Loucy (cell line): ENCODE data around the gene OR4C6.

ENCODE experiments used
- H2AFZ ChIP-seq: fragments of 200-600 bp; sonication (generic); 2 replicates; pipeline ENCODE4 v1.6.0; 2016; ENCODE audit warnings: antibody characterized with exemption, mild to moderate bottlenecking, low read length, moderate library complexity
- H3F3A ChIP-seq: fragments of 200-600 bp; 2 replicates; pipeline ENCODE4 v1.6.0; 2016; ENCODE audit warnings: antibody characterized with exemption, low read depth, mild to moderate bottlenecking
- H3K27me3 ChIP-seq: fragments of 200-600 bp; sonication (generic); 2 replicates; pipeline ENCODE4 v1.6.1; 2014; ENCODE audit warnings: low read length, mild to moderate bottlenecking; ENCODE audit not compliant: insufficient read depth, poor library complexity, severe bottlenecking
- H3K36me3 ChIP-seq: fragments of 200-600 bp; sonication (generic); 2 replicates; pipeline ENCODE4 v1.6.1; 2016; ENCODE audit warnings: low read length; ENCODE audit not compliant: insufficient read depth
- H3K4me1 ChIP-seq: fragments of 200-600 bp; sonication (generic); 2 replicates; pipeline ENCODE4 v1.5.1; 2014; ENCODE audit warnings: low read length, mild to moderate bottlenecking; ENCODE audit not compliant: insufficient read depth, poor library complexity, severe bottlenecking
- H3K4me2 ChIP-seq: fragments of 200-600 bp; sonication (generic); 2 replicates; pipeline ENCODE4 v1.6.0; 2014; ENCODE audit warnings: antibody characterized with exemption, low read length, low read depth, mild to moderate bottlenecking; ENCODE audit not compliant: poor library complexity, severe bottlenecking
- H3K4me3 ChIP-seq: fragments of 200-600 bp; sonication (generic); 2 replicates; pipeline ENCODE4 v1.5.1; 2014; ENCODE audit warnings: low read length, mild to moderate bottlenecking, mixed read lengths; ENCODE audit not compliant: poor library complexity, severe bottlenecking
- H3K79me2 ChIP-seq: fragments of 200-600 bp; sonication (generic); 2 replicates; pipeline ENCODE4 v1.6.1; 2014; ENCODE audit warnings: low read length; ENCODE audit not compliant: insufficient read depth
- H3K9ac ChIP-seq: fragments of 200-600 bp; sonication (generic); 2 replicates; pipeline ENCODE4 v1.6.0; 2014; ENCODE audit warnings: mild to moderate bottlenecking, low read depth, low read length, moderate library complexity; ENCODE audit not compliant: poor library complexity, severe bottlenecking
- H3K9me2 ChIP-seq: fragments of 200-600 bp; sonication (generic); replicated peaks from 2 replicates; pipeline ENCODE4 v1.6.1; 2016; ENCODE audit warnings: low read depth, low read length, mixed read lengths
- H3K9me3 ChIP-seq: fragments of 200-600 bp; sonication (generic); 2 replicates; pipeline ENCODE4 v1.6.1; 2014; ENCODE audit warnings: mild to moderate bottlenecking, antibody characterized with exemption, low read length, low read depth; ENCODE audit not compliant: insufficient read depth
- H4K20me1 ChIP-seq: fragments of 200-600 bp; sonication (generic); 2 replicates; pipeline ENCODE4 v1.6.0; 2014; ENCODE audit warnings: antibody characterized with exemption, low read length, mild to moderate bottlenecking; ENCODE audit not compliant: insufficient read depth, poor library complexity, severe bottlenecking
- CTCF ChIP-seq: fragments of 200-600 bp; sonication (generic); conservative IDR thresholded peaks from 2 replicates; pipeline ENCODE4 v1.5.1; 2014; ENCODE audit warnings: mild to moderate bottlenecking, antibody characterized with exemption, low read length
- EZH2phosphoT487 ChIP-seq: fragments of 200-600 bp; IDR thresholded peaks from 2 replicates; pipeline ENCODE4 v1.6.1; 2018; ENCODE audit warnings: antibody characterized with exemption, mild to moderate bottlenecking, moderate library complexity, borderline replicate concordance

Gene OR4C6

GRCh38 chr11:55661901-55662300 lies at the start of gene OR4C6:
Gene OR4C6 (plus strand): TSS chr11:55662201. CDS start chr11:55665167, 2,966 bp downstream.
- H3K79me2 ChIP-seq: no peaks in the 10 kb centered on the region
- TF ChIP-seq EZH2phosphoT487: no peak
- no peak for TF ChIP-seq CTCF
- no peaks in the 10 kb centered on the region for H3F3A ChIP-seq
- no peaks in the 10 kb centered on the region for H3K9me3 ChIP-seq
- H3K9ac ChIP-seq: no peak within 1 kb of the TSS
- H3K4me2 ChIP-seq: no peak within 1 kb of the TSS
- no peaks in the 10 kb centered on the region for H4K20me1 ChIP-seq
- no peaks in the 10 kb centered on the region for H3K9me2 ChIP-seq
- no peaks in the 10 kb centered on the region for H3K4me1 ChIP-seq
- H3K4me3 ChIP-seq: no peak within 1 kb of the TSS
- H3K27me3 ChIP-seq: no peaks in the 10 kb centered on the region
- no peaks in the 10 kb centered on the region for H3K36me3 ChIP-seq
- no peak within 1 kb of the TSS for H2AFZ ChIP-seq

GRCh38 chr11:55624531-55624930 lies 37.5 kb upstream of the OR4C6 start:
- Histone ChIP-seq H3K27me3 (no peaks in the 10 kb centered on the region), H3K9me2 (no peaks in the 10 kb centered on the region), H4K20me1 (no peaks in the 10 kb centered on the region), H3K9me3 (peaks cover 6% of the 10 kb centered on the region; the same call in 1 of the 2 replicates), H3K4me2 (no peak overlapping the region), H3K9ac (no peak overlapping the region), H3F3A (no peaks in the 10 kb centered on the region), H3K4me3 (no peak overlapping the region), H3K4me1 (no peaks in the 10 kb centered on the region), H2AFZ (no peak overlapping the region), H3K36me3 (no peaks in the 10 kb centered on the region), H3K79me2 (no peaks in the 10 kb centered on the region)
- TF ChIP-seq CTCF: no peak
- TF ChIP-seq EZH2phosphoT487: no peak

- Histone ChIP-seq H2AFZ (no peak within 1 kb of the TSS), H3K4me3 (no peak within 1 kb of the TSS), H3K36me3 (no peaks in the 10 kb centered on the region), H3K4me1 (no peaks in the 10 kb centered on the region), H3K79me2 (no peaks in the 10 kb centered on the region), H3F3A (no peaks in the 10 kb centered on the region), H3K27me3 (no peaks in the 10 kb centered on the region), H3K9ac (no peak within 1 kb of the TSS), H3K9me3 (no peaks in the 10 kb centered on the region), H3K4me2 (no peak within 1 kb of the TSS), H4K20me1 (no peaks in the 10 kb centered on the region), H3K9me2 (no peaks in the 10 kb centered on the region)
- TF ChIP-seq CTCF (no peak), EZH2phosphoT487 (no peak)
Measured at GRCh38 chr11:55634813-55635212, 27.2 kb upstream of the OR4C6 start, which contains the start of gene OR4P4. Gene OR4P4 (plus strand): TSS chr11:55635113.
